ENCODE data around the gene KYNU. TPM values are rescaled to one million over a fixed set of nuclear protein-coding genes. Genes with fewer than 3 reads are reported as not detected.
"Not testable (repeated sequence)": the region's sequence is repeated elsewhere in the genome, so short reads cannot be mapped to it uniquely, and the experiment has no call there.

KYNU gene
- total RNA-seq, 1 donor from 2014 or later, result 1.1 TPM

DNA sequence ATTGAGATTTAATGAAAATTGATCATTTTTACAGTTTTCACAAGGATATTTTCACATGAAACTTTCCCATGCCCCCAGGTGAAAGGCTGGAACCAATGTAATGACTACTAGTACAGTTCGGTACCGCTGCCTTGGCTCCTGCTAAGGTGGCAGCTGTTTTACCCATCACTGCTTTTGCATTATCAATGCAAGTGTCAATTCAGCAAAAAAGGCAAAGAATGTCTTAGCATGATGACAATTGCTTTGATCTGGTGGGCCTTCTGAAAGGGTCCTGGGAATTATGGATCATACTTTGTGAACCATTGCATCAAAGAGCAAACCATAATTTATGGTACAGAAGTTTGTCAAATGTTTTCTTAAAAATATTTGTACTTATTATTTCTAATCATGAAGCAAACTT, 107.2 kb downstream of the KYNU start:
- no peak for DNase-seq (ENCODE audit: missing footprints)
- ATAC-seq, result no peak
- intact Hi-C loops (cut with DNase I), result no loop called here

DNA sequence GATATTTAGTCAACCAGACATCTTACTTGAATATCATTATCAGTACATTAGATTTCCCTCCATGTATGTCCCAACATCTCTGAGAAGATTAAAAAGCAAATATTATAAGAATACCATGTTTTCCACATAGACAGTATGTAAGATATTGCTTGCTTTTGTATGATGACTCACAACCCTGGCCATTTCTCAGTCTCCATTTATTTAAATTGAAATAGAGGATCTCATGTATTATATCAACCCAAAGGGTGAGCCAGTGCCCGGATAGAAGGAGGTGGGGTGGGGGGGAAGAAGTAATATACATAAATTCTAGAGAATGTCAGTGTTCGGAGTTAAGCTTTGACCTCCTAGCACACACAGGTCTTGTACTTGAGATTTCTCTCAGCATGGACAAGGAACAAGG, 109.6 kb downstream of the KYNU start:
- no peak for DNase-seq (ENCODE audit: missing footprints)
- intact Hi-C loops (cut with DNase I), result no loop called here
- ATAC-seq, result no peak

DNA sequence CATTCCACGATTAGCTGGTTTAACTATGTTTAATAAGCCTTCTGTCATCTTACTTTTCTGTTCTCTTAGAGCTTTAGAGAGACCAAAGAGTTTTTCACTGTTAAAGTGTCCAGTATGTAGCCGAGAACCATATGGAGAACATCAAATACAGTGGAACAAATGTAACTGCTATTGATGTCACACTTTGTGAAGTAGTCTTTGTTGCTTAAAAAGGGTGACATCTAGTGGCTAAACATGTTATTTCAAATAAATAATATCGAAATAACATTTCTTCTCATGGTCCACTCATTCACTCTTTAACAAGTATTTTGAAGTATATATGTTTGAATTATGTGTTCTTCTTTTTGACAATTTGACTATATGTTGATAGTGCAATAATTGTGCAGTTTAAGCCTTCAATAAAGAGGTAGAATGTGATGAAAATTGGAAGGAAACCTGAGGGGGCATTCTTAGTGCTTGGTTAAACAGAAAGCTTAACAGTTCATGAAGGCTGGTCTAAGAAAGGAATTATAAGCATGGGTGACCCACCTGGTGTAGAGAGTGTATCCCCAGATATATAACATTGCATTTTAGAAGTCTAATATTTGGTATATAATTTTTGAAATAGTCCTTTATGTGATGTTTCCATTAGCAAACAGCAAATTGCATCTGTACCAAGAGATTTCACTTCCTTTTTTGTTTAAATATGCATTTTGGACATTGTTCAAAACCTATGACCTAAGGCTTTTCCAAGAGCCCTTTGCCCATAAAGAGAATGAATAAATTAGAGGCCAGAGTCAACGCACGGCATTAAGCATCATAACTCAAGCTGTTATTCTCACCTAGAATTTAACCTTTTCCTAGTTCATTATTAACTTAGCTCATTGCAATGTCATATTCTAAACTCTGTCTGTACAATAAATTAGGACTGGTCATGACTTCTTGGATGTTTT, 112.1 kb downstream of the KYNU start:
- no peak for ATAC-seq
- intact Hi-C loops (cut with DNase I), result no loop called here
- DNase-seq (ENCODE audit: missing footprints), result no peak

DNA sequence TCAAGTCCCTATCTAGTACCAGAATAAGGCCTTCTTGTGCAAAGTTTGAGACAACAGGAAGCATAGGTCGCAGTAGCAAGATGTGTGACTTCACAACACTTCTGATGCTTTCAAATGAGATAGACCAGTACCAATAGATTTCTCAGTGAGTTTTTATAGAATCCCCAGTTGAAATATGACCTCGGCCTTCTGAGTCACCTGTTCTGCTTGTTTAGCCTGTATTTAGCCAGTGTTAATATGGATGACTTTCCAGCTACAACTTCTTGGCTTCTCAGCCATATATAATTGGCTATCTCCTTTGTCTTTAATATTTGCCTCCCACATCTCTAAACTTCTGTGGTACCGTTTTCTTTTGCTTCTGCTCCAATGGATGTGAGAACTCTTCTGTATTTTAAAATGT, 113.8 kb downstream of the KYNU start:
- DNase-seq (ENCODE audit: missing footprints) (no peak), ATAC-seq (no peak)
- intact Hi-C loops (cut with DNase I), result no loop called here

DNA sequence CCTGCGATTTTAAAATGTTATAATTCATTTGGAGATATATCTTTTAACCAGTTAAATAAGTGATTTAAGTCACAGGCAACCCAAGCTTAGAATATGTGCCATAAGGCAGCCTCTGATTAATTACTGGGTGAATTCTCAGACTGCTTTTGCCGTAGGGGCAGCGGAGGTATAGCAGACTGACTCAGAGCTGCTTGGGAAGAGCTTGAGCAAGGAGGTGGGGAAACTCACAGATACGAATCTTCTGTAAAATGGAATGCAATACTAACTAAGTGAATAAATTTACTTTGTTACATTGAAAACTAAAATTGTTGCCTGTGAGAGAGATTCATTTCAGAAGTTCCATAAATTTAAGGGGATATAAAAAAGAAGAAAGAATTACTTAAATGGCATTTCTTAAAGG, 115.4 kb downstream of the KYNU start:
- no peak for ATAC-seq
- intact Hi-C loops (cut with DNase I), result no loop called here
- DNase-seq (ENCODE audit: missing footprints), result no peak

DNA sequence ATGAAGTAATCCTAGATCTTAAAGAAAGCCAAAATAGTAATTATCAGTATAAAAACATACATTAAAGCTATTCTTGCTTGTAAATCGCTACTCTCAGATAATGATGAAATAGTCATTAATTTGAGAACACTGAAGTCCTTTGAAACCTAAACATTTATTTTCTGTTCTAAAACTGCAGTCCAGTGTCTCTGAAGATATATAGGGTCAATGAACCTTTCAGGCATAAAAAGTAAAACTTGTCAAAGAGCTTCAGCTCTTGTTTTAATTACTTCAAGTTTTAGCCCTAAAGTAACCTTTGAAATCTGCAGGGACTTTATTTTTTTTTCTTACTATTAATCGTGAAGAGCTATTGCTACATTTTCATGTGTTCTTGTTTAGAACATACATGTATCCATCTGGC, 116.3 kb downstream of the KYNU start:
- intact Hi-C loops (cut with DNase I), result no loop called here
- no peak for DNase-seq (ENCODE audit: missing footprints)
- ATAC-seq, result no peak

DNA sequence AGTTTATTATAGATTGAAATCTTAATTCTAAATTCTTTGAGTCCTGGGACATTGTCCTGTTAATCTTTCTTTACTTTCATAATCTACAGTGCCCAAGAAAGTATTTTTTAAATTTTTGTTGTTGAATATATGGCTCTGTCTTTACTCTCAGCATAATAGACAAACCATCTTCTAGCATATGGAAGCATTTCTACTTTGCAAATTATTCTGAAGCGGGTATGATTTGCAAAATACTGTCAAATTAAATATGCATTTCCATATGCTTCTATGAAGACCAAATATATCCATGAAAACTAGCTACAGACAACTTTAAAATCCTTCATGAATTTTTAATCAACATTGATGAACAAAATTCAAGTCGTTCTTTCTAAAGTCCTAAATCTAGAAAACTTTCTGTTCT, 117.2 kb downstream of the KYNU start:
- intact Hi-C loops (cut with DNase I), result no loop called here
- ATAC-seq (no peak), DNase-seq (ENCODE audit: missing footprints) (no peak)

DNA sequence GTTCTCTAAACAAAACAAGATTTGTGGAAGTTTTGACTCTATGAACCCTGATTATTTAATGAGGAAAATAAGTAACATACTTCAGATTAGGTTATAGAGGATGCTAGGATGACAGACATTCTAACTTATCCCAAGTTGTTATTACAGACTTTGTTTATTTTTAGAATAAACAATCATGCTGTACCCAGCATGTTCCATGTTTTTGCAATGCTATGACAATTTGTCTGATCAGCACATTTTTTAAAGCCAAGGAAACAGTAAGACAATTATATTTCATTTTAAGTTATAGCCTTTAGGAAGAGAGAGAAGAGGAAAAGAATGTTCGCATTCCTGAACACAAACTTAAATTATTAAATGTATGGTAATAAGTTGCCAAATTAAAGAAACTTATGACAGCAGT, 119.8 kb downstream of the KYNU start:
- intact Hi-C loops (cut with DNase I), result no loop called here
- DNase-seq (ENCODE audit: missing footprints) (no peak), ATAC-seq (no peak)

DNA sequence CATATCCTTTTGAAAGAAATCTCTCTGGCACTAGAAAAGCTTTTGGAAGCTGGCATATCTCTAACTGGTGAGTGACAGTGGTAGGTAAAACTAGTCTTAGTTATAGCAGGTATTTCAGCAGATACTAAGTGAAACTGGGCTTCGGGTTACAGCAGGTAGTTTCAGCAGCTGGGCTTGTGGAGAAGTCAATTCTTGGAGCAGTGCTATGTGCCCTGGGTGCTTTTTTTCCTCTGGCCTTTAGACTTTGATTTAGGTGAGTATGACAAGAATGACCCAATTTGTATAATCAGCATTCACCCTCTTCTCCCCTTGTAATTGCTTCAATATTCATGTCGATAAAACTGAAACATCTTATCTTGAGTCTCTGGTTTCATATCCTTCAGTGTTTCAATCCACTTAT, 123.1 kb downstream of the KYNU start:
- intact Hi-C loops (cut with DNase I), result no loop called here
- ATAC-seq (no peak), DNase-seq (ENCODE audit: missing footprints) (no peak)

DNA sequence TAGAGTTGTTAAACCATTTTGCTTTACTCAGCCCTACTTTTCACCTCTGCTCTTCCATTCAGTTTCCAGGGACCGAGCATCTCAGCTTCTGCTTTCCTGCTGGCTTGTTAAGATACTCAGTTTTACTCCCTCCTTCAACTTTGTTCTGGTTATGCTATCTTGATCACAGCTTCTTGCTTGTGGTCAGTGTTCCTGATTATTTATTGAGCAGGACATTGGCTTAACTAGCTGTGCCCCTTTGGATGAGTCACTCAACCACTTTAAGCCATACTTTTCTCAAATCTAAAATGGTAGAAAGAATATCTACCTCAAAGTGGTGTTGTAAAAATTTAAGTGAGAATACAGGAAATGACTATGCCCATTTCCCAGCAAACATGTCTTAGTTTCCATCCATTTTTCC, 124.0 kb downstream of the KYNU start:
- DNase-seq (ENCODE audit: missing footprints) (no peak), ATAC-seq (no peak)
- intact Hi-C loops (cut with DNase I), result no loop called here

DNA sequence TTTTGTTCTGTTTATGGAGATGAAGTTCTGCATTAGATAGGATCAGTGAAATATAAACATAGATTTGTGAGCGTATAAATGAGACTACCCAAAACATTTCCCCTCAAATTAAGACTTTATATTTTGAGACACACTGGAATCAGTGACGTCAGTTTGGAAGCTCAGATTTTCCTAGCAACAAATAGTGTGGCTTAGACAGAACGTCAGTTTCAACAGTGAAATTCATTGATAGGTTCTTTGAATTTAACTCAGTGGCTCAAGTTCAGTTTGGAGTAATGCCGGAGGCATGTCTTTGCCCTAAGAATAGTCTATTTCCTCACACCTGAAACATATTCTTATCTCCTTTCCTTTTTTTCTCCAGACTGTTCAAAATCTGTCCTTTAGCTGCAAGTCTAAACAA, 138.2 kb downstream of the KYNU start:
- ATAC-seq (no peak), DNase-seq (ENCODE audit: missing footprints) (no peak)
- intact Hi-C loops (cut with DNase I), result no loop called here

DNA sequence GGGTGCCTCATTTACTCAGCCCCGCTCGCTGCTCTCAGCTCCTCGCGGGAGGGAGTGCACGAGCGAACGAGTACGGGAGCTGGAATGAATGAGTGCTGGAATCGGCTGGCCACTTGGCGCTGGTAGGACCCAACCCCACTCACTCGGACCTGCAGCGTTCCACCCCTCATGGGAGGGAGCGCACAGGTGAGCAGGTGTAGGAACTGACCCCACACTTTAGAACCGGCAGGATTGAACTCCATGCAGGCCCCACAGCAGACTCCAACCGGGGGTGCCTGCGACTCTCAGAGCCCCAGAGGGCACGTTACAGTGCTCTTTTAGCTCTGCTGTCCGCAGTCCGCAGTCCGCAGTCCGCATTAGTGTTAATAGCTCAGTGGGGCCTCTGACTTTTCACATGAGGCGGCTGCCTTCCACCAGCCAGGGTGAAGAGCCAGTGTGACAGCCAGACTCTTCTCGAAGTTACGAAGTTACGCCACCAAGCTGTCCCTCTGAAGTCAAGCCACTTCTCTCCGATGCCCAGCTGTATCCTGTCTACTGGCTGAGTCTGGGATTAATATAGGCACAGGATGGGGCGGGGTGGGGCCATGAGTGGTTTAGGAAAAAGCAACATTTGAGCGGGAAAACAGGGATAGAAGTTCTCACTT, 149.1 kb downstream of the KYNU start:
- ATAC-seq, result peak; percentile 48
- intact Hi-C loops (cut with DNase I), result no loop called here
- DNase-seq (ENCODE audit: missing footprints), result no peak

DNA sequence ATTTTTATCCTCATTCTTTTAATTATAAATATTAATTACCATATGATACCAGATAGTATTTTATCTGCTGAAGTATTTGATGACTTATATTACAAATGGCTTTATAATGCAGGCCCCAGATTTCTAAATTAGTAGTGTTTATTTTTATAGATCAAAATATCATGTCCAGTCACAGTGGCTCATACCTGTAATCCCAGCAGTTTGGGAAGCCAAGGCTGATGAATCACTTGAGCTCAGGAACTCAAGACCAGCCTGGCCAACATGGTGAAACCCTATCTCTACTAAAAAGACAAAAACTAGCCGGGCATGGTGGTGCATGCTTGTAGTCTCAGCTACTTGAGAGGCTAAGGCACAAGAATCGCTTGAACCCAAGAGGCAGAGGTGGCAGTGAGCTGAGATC, 151.7 kb downstream of the KYNU start:
- ATAC-seq (no peak), DNase-seq (ENCODE audit: missing footprints) (no peak)
- intact Hi-C loops (cut with DNase I), result no loop called here

DNA sequence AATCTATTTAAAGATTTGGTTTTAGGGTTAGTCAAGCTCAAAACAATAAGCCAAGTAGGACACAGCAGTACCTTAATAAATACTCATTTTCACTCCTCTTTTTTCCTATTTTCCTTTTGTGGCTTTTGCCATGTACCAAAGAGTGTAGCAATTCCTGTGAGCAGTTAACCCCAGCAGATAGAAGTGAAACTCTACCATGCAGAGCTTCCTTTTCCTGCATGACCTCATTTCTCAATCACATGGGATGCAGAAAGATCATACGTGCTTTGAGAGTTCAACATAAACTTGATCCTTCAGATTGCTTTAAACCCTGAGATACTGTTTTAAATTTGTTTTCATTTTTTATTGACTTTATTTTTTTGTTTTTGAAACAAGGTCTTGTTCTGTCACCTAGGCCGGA, 152.7 kb downstream of the KYNU start:
- DNase-seq (ENCODE audit: missing footprints) (no peak), ATAC-seq (no peak)
- intact Hi-C loops (cut with DNase I), result no loop called here

DNA sequence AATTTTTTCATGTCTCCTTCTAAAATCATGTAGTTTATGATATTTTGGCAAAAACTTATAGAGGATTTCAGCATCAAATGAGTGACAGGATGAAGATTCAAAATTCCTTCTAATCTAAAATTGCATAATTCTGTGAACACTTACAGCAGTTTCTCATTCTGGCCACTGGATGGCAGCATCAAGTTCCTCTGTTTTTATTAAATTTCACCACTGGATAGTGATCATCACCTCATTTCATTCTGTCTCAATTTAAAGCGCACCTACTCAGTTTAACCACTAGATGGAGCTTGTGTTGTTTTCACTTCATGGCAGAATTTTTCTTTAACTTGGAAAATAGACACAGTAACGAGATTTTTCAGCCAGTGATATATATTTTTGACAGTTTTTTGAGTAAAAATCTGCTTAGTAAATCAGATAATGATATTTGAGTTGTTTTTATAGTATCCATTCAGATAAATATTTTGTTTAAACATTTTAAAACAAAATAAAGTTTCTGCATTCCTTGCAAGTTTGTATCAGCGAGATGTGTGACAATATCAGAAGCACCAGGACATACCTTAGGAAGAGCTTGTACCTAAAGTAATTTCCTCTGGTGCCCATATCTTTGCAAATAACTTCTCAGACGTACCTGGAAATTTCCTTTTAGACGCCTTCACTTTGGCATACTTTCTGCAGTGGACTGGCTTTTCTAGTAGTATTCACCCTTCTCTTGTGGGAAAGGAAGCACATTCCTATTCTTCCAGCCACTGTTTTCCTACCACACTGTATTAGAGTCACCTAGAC, 157.0 kb downstream of the KYNU start:
- intact Hi-C loops (cut with DNase I), result no loop called here
- no peak for DNase-seq (ENCODE audit: missing footprints)
- ATAC-seq, result peak; percentile 84

DNA sequence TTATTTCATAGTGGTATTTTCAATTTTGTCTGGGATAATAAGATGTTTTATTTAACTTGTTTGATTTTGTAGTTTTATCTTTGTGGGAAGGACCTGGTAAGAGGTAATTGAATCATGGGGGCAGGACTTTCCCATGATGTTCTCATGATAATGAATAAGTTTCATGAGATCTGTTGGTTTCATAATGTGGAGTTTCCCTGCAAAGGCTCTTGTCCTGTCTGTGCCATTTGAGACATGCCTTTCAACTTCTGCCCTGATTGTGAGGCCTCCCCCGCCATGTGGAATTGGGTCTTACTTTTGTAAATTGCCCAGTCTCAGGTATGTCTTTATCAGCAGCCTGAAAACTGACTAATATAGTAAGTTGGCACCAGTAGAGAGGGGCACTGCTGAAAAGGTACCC, 174.0 kb downstream of the KYNU start:
- DNase-seq (ENCODE audit: missing footprints) (no peak), ATAC-seq (no peak)
- intact Hi-C loops (cut with DNase I), result no loop called here

DNA sequence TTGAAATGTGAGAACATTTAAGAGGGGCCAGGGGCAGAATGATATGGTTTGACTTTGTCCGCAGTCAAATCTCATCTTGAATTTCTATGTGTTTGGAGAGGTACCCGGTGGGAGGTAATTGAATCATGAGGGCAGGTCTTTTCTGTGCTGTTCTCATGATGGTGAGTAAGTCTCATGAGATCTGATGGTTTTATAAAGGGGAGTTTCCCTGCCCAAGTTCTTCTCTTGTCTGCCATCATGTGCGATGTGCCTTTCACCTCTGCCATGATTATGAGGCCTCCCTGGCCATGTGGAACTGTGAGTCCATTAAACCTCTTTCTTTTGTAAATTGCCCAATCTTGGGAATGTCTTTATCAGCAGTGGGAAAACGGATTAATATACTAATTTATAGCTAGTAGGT, 176.0 kb downstream of the KYNU start:
- DNase-seq (ENCODE audit: missing footprints); ATAC-seq; intact Hi-C loops (cut with DNase I): not testable (repeated sequence)

DNA sequence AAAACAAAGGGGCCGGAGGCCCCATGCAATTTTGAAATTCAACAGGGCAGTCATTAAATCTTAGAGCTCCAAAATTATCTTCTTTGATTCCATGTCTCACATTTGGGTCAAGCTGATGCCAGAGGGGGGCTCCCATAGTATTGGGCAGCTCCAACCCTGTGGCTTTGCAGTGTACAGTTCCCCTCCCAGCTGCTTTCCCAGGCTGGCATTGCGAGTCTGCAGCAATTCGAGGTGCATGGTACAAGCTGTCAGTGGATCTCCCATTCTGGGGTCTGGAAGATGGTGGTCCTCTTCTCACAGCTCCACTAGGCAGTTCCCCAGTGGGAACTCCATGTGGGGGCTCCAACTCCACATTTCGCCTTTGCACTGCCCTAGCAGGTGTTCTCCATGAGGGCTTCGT, 179.1 kb downstream of the KYNU start:
- intact Hi-C loops (cut with DNase I), result no loop called here
- no peak for DNase-seq (ENCODE audit: missing footprints)
- ATAC-seq, result no peak

DNA sequence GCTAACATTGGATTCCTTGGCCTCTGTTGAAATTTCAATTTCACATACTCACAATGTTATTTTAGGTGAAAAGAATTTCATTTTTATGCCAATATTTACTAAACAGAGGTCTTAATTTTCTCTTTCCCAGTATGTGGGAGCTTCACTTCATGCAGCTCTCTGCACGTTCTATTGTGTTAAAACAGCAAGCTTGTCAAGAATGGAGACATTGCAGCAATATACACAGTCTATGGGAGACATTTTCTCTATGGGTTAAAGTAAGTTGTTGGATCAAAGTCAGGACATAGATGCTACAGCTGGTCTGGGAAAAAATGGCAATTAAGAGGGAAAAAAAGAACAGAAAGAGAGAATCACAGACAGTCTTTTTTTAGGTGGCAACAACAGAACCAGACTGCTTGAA, 181.4 kb downstream of the KYNU start:
- ATAC-seq (no peak), DNase-seq (ENCODE audit: missing footprints) (no peak)
- intact Hi-C loops (cut with DNase I), result no loop called here
